Activated CD4-positive, CD25-positive, alpha-beta regulatory T cell treated with anti-CD3 and anti-CD28 coated beads, Interleukin-2, amount 50 U/mL, for 16 hours (primary cell): ENCODE data around the gene RGS10.
"Not testable (repeated sequence)": the region's sequence is repeated elsewhere in the genome, so short reads cannot be mapped to it uniquely, and the experiment has no call there.

Experiments
- DNase-seq: peaks from one replicate; pipeline ENCODE4 v3.0.0-alpha.2; 2020; ENCODE audit warnings: low read depth, low spot score

Gene RGS10

DNA sequence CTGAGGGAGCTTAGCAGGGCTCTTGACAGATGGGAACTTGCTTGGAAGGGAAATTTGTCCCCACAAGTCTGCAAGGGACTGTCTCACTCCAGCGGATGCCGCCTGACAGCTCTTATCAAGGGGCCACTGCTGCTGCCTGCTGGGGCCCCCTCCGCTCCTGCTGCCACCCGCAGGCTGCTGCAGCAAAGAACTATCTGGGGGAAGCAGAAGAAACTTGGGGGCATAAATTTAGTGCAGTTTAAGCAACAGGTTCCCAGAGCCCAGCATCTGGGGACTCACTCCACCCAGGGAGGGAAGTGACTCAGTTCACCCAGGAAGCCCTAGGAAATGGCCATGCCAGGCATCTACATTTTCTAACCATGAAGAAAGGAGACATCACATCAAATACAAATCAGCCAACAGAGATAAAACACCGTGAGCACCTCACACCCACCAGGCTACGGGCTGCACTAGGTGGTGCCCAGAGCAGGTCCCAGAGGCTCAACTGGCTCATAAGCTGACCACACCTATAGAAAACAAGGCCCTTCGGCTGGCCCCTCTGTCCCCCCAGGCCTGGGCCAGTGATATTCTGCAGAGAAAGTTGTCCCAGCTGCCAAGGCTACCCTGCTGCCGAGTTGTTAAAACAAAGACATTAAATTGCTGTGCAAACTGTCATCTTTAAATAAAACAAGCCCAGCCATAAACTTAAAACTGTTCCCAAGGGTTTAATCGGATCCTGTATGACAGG lies 3.7 kb downstream of the RGS10 start:
- DNase-seq = no peak

DNA sequence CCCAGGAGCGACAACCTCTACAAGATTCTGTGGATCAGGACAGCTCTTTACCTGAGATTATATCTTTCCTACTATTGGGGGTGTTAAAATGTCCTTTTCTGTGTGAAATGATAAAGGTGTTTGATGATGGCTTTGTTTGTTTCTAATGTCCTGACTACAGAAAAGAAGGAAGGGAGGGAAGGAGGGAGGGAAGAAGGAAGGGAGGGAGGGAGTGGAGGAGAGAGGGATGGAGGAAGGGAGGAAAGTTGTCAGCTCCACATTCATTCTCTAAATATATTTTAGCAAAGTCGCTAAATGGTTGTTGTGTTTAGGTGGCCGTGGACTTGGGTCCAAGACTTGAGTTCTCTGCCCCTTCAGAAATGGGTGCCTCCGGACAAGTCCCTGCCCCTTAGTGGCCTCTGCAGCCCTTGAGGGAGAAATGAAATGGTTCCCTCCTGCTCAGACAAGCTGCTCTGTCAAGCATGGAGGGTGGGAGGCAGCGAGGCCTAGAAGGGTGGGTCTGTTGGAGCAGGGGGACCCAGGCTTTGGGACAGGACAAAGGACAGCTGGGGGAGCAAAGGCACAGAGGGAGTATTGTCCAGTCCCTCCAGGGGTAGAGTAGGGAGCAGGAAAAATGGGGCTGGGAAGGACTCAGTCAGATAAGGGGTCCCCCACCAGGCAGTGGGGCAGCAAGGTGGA lies 4.4 kb downstream of the RGS10 start:
- DNase-seq = no peak

DNA sequence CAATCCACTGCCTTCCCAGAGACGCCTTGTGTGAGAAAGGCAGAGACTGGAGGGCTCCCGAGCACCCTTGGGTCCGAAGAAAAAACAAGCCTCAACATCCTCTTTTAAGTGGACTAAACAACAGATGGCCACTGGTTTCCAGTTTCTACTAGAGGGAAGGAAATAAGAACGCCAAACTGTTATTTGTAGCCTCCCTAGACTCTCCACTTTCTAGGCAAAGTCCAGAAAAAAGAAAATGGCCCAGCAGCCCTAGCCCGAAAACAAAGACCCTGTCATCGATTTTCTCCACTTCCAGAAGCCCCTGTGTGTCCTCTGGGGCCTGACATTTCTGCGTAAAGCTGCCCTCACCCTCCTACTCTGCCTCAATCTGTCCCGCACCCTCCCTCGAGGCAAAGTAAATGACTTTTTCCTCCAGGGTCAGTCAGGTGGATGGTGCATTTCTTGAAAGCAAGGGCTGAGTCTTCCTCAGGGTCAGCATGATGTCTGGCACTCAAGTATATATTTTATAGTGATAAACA lies 6.0 kb downstream of the RGS10 start:
- DNase-seq = no peak

GRCh38 chr10:119535837-119536507 lies 6.5 kb downstream of the RGS10 start:
- DNase-seq = no peak

DNA sequence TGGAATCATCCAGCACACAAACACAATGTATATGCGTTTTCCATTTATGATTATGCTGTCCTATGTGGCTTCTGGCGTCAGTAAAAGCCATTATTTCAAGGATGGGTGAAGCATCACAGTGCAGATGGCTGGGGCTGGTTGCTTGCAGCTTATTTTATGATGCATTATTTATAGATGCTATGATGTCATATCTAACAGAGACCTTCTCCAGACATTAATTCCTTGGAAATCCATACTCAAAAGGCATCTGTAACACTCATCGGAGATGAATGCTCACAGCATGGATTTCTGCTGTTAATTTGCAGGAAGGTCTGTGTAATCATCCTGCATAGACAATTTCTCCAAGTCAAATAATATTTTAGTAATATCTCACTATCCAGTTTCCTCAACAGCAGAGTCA lies 7.2 kb downstream of the RGS10 start:
- no peak for DNase-seq

GRCh38 chr10:119533473-119533872 lies 9.0 kb downstream of the RGS10 start:
- DNase-seq = no peak

DNA sequence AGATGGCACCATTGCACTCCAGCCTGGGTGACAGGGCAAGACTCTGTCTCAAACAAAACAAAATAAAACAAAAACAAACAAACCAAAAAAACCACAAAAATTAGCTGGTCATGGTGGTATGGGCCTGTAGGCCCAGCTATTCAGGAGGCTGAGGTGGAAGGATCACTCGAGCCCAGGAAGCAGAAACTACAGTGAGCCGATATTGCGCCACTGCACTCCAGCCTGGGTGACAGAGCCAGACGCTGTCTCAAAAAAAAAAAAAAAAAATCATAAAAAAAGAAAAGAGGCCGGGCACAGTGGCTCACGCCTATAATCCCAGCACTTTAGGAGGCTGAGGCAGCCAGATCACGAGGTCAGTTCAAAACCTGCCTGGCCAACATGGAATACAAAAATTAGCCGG lies 9.7 kb downstream of the RGS10 start:
- not testable (repeated sequence) for DNase-seq

DNA sequence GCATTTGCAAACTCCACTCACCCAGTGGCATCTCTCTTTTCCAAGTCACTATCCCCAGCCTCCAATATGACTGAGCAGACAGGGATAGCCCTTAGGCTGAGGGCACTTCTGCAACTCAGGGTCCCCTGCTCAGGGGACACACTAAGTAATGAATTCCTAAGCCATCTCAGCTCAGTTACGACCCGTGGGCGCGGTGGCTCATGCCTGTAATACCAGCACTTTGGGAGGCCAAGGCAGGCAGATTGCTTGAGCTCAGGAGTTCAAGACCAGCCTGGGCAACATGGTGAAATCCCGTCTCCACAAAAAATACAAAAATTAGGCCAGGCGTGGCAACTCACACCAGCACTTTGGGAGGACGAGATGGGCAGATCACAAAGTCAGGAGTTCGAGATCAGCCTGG lies 10.3 kb downstream of the RGS10 start:
- not testable (repeated sequence) for DNase-seq

- no peak for DNase-seq
Observed at GRCh38 chr10:119531067-119531466, 11.5 kb downstream of the RGS10 start.

DNA sequence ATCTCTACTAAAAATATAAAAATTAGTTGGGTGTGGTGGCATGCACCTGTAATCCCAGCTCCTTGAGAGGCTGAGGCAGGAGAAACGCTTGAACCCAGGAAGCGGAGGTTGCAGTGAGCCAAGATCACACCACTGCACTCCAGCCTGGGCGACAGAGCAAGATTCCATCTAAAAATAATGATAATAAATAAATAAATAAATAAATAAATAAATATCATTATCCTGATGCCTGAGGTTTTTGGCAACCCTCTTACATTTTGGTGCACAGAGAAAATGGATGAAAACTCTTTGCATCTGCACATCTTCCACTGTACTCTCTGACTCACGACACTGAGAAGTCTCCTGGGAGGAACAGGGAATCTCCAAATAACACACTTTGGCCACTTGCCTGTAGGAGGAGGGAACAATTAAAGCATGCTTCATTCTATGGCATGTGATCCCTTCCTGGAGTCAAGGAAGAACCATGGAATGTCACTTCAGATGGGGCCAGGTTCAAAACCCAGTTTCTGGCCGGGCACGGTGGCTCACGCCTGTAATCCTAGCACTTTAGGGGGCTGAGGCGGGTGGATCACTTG lies 13.8 kb downstream of the RGS10 start:
- not testable (repeated sequence) for DNase-seq

DNA sequence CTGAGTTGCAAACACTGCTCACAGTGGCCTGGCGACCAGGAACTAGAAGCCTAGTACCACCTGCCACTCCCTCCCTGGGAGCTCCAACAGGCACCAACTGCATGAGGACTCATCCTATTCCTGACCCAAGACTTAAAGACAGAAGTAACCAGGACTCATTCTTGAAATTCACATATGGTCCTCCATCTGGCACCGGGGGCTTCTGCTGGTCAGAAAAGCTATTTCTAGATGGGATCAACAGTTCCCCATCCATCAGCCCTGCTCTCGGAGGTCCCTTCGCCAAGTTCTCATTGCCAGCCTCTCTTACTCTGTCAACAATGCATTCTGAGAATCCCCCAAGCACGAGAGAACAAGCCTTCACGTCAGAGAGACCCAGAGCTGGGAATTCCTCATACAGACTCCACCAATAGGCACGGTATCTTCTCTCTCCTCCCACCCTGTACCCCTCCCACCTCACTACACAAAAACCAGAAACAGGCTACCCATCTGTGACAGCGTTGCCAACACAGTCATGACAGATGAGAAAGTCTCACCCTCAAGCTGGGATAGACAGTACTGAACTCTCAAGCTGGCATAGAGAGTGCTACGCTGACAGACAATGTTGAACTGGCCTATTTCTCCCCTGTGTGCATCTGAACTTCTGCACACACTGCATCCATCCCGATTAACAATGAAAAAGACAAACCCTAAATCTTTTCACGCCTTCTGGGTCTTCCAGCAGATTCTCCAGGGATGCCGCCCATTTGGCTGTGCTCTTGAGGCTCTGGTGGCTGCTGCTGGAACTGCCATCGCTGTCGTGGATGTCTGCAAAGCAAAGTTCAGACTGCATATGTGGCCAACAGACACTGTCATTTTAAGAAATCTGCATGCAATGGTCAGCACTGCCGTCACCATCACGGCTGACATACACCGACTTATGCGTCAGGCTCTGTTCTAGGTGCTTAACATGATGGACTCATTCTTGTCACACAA lies 15.6 kb downstream of the RGS10 start:
- DNase-seq = no peak

- DNase-seq = no peak
Observed at GRCh38 chr10:119526149-119526548, 16.4 kb downstream of the RGS10 start.

DNA sequence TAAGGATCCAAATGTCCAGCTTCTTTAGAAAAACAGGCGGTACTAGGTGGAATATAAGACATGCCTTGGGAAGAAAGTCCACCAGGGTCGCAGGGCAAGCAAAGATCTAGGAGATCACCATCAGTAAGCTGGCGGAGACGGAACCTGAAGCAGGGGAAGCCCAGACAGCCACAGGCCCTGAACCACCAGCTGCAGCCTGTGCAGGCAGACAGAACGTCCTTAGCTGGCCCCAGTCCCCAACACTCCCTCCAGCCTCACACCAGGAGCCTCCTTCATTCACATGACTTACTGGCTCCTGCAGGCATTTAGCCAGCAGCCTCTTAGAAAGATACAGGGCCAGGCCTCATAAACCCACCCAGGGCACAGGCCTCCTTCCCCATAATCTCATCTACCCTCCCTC lies 17.4 kb downstream of the RGS10 start:
- no peak for DNase-seq

- no peak for DNase-seq
Observed at GRCh38 chr10:119524720-119525070, 17.8 kb downstream of the RGS10 start.

- DNase-seq = no peak
Observed at GRCh38 chr10:119523895-119524719, 18.4 kb downstream of the RGS10 start.

GRCh38 chr10:119522747-119523426 lies 19.6 kb downstream of the RGS10 start:
- no peak for DNase-seq

GRCh38 chr10:119521443-119522204 lies 20.9 kb downstream of the RGS10 start:
- DNase-seq = no peak

DNA sequence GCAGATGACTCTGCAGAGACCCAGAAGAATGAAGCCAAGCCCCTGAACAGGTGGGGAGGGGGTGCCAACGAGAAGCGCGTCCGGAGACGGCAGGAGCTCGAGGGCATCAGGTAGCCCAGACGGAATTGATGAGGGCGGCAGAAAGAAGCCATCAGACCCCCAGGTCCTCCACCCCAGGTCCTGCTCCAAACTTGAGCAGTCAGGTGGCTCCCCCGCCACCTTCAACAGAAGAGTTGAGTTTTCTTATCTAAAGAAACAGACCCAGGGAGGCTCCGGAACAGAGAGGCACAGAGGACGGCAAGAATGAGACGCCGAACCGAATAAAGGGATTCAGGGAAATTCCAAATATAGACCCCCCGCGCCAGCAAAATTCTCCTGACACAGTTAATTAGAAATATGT lies 22.2 kb downstream of the RGS10 start:
- DNase-seq = no peak

GRCh38 chr10:119518936-119519335 lies 23.6 kb downstream of the RGS10 start:
- DNase-seq = no peak
